HepG2 (cell line): ENCODE results near the gene CXXC5. TPM values are rescaled to one million over a fixed set of nuclear protein-coding genes. Genes with fewer than 3 reads are reported as not detected.
A peak's percentile ranks its signal among the peaks of the same experiment; 100 is the strongest.

Experiments
- ATF2 ChIP-seq: sonication (generic); formaldehyde crosslinking; IDR thresholded peaks from 2 replicates; pipeline ENCODE4 v1.4.0; 2020; ENCODE audit warnings: missing genetic modification reagents
- CSRNP1 ChIP-seq: sonication (generic); formaldehyde crosslinking; IDR thresholded peaks from 2 replicates; pipeline ENCODE4 v1.8.1; 2023; ENCODE audit warnings: mild to moderate bottlenecking, missing genetic modification reagents
- EP300 ChIP-seq, 3 experiments: sonication (generic) in 1 of 3; formaldehyde crosslinking in 1 of 3; IDR thresholded peaks; 2 replicates each; pipeline versions ENCODE4 v1.5.1 to v1.6.1; 2011 to 2020; ENCODE audit warnings: low read depth in 2 of 3, low read length in 2 of 3, borderline replicate concordance in 1 of 3, improper control_type of control experiment in 1 of 3, mild to moderate bottlenecking in 1 of 3, missing genetic modification reagents in 1 of 3, moderate library complexity in 1 of 3
- FIP1L1 ChIP-seq: fragments of 200-400 bp; formaldehyde crosslinking; IDR thresholded peaks from 2 replicates; pipeline ENCODE4 v1.6.1; 2018; ENCODE audit warnings: low read depth, mild to moderate bottlenecking, low read length, moderate library complexity, borderline replicate concordance; ENCODE audit not compliant: insufficient read depth
- FOXK2 ChIP-seq: fragments of 450-650 bp; IDR thresholded peaks from 2 replicates; pipeline ENCODE4 v1.6.1; 2016
- LCORL ChIP-seq, 2 experiments: fragments of 450-650 bp in 1 of 2; sonication (generic) in 1 of 2; formaldehyde crosslinking in 1 of 2; IDR thresholded peaks; 2 replicates each; pipeline versions ENCODE4 v1.5.0 to v1.6.1; 2017 to 2020; ENCODE audit warnings: antibody characterized with exemption in 1 of 2, missing genetic modification reagents in 1 of 2
- MAFG ChIP-seq: sonication (generic); formaldehyde crosslinking; IDR thresholded peaks from 2 replicates; pipeline ENCODE4 v1.5.1; 2020; ENCODE audit warnings: mild to moderate bottlenecking, missing genetic modification reagents
- MBD4 ChIP-seq: IDR thresholded peaks from 2 replicates; pipeline ENCODE4 v1.6.1; 2012; ENCODE audit warnings: low read length, inconsistent platforms, borderline replicate concordance
- MEF2D ChIP-seq: sonication (generic); formaldehyde crosslinking; IDR thresholded peaks from 2 replicates; pipeline ENCODE4 v1.5.1; 2020; ENCODE audit warnings: mild to moderate bottlenecking, missing genetic modification reagents
- MXD4 ChIP-seq: IDR thresholded peaks from 2 replicates; pipeline ENCODE4 v1.6.1; 2016; ENCODE audit warnings: mild to moderate bottlenecking, missing biosample characterization, missing genetic modification reagents
- PCBP2 ChIP-seq: fragments of 200-400 bp; formaldehyde crosslinking; optimal IDR thresholded peaks from 2 replicates; pipeline ENCODE3; 2018; ENCODE audit warnings: low read length, low read depth; ENCODE audit not compliant: poor library complexity, severe bottlenecking
- REL ChIP-seq: sonication (generic); formaldehyde crosslinking; conservative IDR thresholded peaks from 2 replicates; pipeline ENCODE4 v1.8.0; 2022; ENCODE audit warnings: mild to moderate bottlenecking, missing genetic modification reagents, moderate library complexity
- ZFX ChIP-seq: sonication (generic); formaldehyde crosslinking; IDR thresholded peaks from 2 replicates; pipeline ENCODE4 v1.4.0; 2020; ENCODE audit warnings: mild to moderate bottlenecking, low read depth, missing genetic modification reagents, moderate library complexity
- ZNF136 ChIP-seq: sonication (generic); formaldehyde crosslinking; IDR thresholded peaks from 2 replicates; pipeline ENCODE4 v1.8.1; 2022; ENCODE audit warnings: low read depth, mild to moderate bottlenecking, moderate library complexity, missing genetic modification reagents
- ZNF282 ChIP-seq: fragments of 450-650 bp; IDR thresholded peaks from 2 replicates; pipeline ENCODE4 v1.6.1; 2018; ENCODE audit not compliant: partially characterized antibody
- ZNF484 ChIP-seq: sonication (generic); formaldehyde crosslinking; IDR thresholded peaks from 2 replicates; pipeline ENCODE4 v1.5.1; 2020; ENCODE audit warnings: mild to moderate bottlenecking, low read depth, missing genetic modification reagents, borderline replicate concordance
- ZNF75D ChIP-seq: sonication (generic); formaldehyde crosslinking; IDR thresholded peaks from 2 replicates; pipeline ENCODE4 v1.8.1; 2023; ENCODE audit warnings: missing genetic modification reagents, mild to moderate bottlenecking, borderline replicate concordance
- ZNF83 ChIP-seq: sonication (generic); formaldehyde crosslinking; IDR thresholded peaks from 2 replicates; pipeline ENCODE4 v1.4.0; 2020; ENCODE audit warnings: missing genetic modification reagents, mild to moderate bottlenecking, borderline replicate concordance
- polyA plus RNA-seq, 8 experiments: library from polyadenylated mRNA; depleted of rRNA in 3 of 8; stranded (reverse) in 7 of 8; unstranded in 1 of 8; fragments of >200 nt; fragmentation: Illumina TruSeq in 4 of 8; extraction: Trizol in 4 of 8; gene quantifications; 2 replicates each; pipeline versions ENCODE4 v1.2.1 to v1.2.3, GENCODE V29; 2011 to 2016; ENCODE audit warnings: low read depth in 4 of 8, missing spikeins in 1 of 8, mixed read lengths in 1 of 8; ENCODE audit not compliant: insufficient read depth in 1 of 8
- total RNA-seq, 5 experiments: library from RNA; depleted of rRNA; stranded (reverse); fragments of >200 nt; fragmentation: Illumina TruSeq; extraction: Trizol; gene quantifications; 2 replicates each; pipeline ENCODE4 v1.2.3, GENCODE V29; 2016; ENCODE audit warnings: low read depth in 1 of 5
- TF ChIP-seq, protein P1 (sequence below): sonication (generic); formaldehyde crosslinking; IDR thresholded peaks from 2 replicates; pipeline ENCODE4 v1.8.1; 2023; ENCODE audit warnings: mild to moderate bottlenecking, missing genetic modification reagents
- TF ChIP-seq, protein P2 (sequence below): IDR thresholded peaks from 2 replicates; pipeline ENCODE4 v1.6.1; 2016
- TF ChIP-seq, protein P3 (sequence below): sonication (generic); IDR thresholded peaks from 2 replicates; pipeline ENCODE4 v1.6.1; 2016; ENCODE audit warnings: low read depth, borderline replicate concordance
- TF ChIP-seq, protein P4 (sequence below): sonication (generic); formaldehyde crosslinking; IDR thresholded peaks from 2 replicates; pipeline ENCODE4 v1.4.0; 2020; ENCODE audit warnings: mild to moderate bottlenecking, low read depth, missing genetic modification reagents

CXXC5 gene
- total and polyA plus RNA-seq, 2 of the 13 experiments (the other 11 are each of a cell fraction or from before 2014, with no cell fraction given): 32.3 to 33.0 TPM

DNA sequence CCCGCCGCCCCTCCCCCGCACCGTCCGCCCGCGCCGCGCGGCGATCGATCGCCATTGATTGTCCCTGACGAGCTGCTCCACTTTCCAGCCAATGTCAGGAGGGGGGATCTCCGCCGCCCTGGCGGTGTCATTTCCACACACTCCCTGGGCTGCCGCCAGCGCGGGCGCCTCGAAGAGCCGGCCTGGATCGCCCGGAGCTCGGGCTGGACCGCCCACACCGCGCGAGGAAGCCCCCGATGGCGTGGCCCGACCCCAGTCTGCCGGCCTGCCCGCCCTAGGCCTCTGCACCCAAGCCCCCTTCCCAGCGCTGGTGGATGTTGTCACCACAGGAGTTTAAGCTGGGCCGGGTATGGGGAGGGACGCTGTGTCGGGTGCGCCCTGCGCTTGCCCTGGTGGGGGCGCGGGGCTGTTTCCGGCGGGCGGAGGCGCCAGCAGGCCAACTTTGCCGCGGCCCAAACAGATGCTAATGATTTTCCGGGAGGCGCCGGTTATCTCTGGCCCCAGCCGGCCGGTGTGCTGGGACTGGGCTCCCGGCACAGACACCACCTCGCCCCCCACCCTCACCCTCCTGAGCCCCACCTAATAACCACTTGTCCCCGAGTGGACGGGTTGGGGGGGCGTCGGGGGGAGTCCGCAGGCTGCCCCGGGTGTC is 10.6 kb upstream of the CXXC5 start (continued):
- TF ChIP-seq ZNF83 (CRISPR knock-in tag): no peak
- peak in 1 of 2 experiments; percentile 76; a peak in 2 of 4 replicates for TF ChIP-seq EP300 (IDR thresholded peaks at IDR 0.05; ENCODE audit: low read depth in 2 of 2, low read length in 2 of 2)
- peak; percentile 40; the same call in 1 of the 2 replicates for TF ChIP-seq EP300 (CRISPR knock-in tag; IDR thresholded peaks at IDR 0.05; ENCODE audit: borderline replicate concordance)
- no peak for TF ChIP-seq FIP1L1
- no peak for TF ChIP-seq PCBP2
- TF ChIP-seq, protein P1, sequence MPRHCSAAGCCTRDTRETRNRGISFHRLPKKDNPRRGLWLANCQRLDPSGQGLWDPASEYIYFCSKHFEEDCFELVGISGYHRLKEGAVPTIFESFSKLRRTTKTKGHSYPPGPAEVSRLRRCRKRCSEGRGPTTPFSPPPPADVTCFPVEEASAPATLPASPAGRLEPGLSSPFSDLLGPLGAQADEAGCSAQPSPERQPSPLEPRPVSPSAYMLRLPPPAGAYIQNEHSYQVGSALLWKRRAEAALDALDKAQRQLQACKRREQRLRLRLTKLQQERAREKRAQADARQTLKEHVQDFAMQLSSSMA: 0 out of 2 replicates have a peak, but pooled peaks have one; percentile 30
- TF ChIP-seq MAFG (CRISPR knock-in tag): peak; percentile 72; the same call in 1 of the 2 replicates
- TF ChIP-seq MBD4: no peak
- peak; percentile 65 for TF ChIP-seq ATF2 (CRISPR knock-in tag)
- peak; percentile 78; the same call in 1 of the 2 replicates for TF ChIP-seq MXD4 (CRISPR knock-in tag)
- peak; percentile 77; the same call in 1 of the 2 replicates for TF ChIP-seq CSRNP1 (CRISPR knock-in tag)
- TF ChIP-seq LCORL (IDR thresholded peaks at IDR 0.05): no peak
- TF ChIP-seq LCORL (CRISPR knock-in tag; IDR thresholded peaks at IDR 0.05): peak; percentile 93
- no peak for TF ChIP-seq ZNF484 (CRISPR knock-in tag)
- TF ChIP-seq, protein P2, sequence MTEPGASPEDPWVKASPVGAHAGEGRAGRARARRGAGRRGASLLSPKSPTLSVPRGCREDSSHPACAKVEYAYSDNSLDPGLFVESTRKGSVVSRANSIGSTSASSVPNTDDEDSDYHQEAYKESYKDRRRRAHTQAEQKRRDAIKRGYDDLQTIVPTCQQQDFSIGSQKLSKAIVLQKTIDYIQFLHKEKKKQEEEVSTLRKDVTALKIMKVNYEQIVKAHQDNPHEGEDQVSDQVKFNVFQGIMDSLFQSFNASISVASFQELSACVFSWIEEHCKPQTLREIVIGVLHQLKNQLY (CRISPR knock-in tag): no peak
- TF ChIP-seq FOXK2: no peak
- no peak for TF ChIP-seq ZNF282
- 0 out of 2 replicates have a peak, but pooled peaks have one; percentile 28 for TF ChIP-seq ZNF136
- TF ChIP-seq MEF2D: 0 out of 2 replicates have a peak, but pooled peaks have one; percentile 30
- peak; percentile 82 for TF ChIP-seq ZFX (CRISPR knock-in tag)
- TF ChIP-seq REL (CRISPR knock-in tag): peak; percentile 77
- TF ChIP-seq, protein P3, sequence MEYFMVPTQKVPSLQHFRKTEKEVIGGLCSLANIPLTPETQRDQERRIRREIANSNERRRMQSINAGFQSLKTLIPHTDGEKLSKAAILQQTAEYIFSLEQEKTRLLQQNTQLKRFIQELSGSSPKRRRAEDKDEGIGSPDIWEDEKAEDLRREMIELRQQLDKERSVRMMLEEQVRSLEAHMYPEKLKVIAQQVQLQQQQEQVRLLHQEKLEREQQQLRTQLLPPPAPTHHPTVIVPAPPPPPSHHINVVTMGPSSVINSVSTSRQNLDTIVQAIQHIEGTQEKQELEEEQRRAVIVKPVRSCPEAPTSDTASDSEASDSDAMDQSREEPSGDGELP: no peak
- TF ChIP-seq, protein P4, sequence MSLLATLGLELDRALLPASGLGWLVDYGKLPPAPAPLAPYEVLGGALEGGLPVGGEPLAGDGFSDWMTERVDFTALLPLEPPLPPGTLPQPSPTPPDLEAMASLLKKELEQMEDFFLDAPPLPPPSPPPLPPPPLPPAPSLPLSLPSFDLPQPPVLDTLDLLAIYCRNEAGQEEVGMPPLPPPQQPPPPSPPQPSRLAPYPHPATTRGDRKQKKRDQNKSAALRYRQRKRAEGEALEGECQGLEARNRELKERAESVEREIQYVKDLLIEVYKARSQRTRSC (CRISPR knock-in tag): no peak
- no peak for TF ChIP-seq ZNF75D (CRISPR knock-in tag)
